Measurements from ENCODE around the gene SERTM1.
A peak's percentile ranks its signal among the peaks of the same experiment; 100 is the strongest.

Gene SERTM1

GRCh38 chr13:36710396-36710795, 36.6 kb downstream of the SERTM1 start:
- DNase-seq (ENCODE audit: low read depth) = no peak

DNA sequence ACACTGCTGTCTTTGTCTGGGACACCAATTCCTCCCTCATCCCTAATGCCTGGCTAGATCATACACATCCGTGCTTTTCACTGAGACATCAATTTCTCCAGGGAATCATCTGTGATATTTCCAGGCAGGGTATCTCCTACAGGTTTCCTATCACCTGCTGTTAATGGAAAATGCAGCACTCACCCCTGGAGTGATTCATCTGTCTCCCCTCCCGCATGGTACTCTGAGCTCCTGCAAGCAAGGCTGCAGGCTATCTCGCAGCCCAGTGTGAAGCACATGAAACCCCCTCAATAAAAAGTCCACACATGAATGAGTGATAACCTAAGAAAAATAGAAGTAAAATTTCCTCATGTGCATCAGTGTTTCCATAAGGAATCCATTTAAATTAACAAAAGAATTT, 38.5 kb downstream of the SERTM1 start:
- DNase-seq (ENCODE audit: low read depth) = no peak

DNA sequence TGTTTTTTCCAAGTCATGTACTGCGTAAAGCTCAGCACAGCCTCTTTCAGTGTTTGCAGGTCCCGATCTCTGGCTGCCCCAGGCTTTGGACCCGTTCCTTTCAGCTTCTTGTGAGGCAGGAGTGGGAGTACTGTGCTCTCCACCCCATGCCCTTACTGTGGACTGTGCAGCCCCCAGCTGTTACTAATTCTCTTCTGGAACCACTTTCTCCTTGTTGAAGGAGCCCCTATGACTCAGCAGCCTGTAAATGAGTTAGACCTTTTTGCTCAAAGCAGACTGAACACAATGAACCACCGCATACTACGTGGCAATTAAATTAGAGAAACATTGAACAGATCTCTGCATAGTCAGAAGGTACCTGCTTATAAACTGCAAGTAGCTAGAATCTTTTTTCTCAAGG, 39.0 kb downstream of the SERTM1 start:
- DNase-seq (ENCODE audit: low read depth) = peak; percentile 45

DNA sequence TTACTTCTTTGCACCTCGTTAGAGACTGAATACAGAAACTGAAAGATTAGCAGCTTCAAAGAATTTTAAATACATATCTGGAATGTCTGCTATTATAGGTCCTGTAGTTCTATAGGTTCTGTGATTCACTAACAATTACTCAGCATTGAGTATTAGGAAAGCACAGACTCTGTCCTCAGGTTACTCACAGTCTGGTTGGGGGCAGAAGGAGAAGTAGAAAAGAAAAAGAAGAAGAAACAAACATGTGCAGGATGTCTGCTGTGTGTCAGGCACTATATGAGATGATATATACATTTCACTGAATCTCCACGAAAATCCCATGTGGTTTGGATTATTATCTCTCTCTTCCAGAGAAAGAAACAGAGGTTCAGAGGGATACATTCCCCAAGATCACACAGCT, 40.1 kb downstream of the SERTM1 start:
- DNase-seq (ENCODE audit: low read depth) = no peak

DNA sequence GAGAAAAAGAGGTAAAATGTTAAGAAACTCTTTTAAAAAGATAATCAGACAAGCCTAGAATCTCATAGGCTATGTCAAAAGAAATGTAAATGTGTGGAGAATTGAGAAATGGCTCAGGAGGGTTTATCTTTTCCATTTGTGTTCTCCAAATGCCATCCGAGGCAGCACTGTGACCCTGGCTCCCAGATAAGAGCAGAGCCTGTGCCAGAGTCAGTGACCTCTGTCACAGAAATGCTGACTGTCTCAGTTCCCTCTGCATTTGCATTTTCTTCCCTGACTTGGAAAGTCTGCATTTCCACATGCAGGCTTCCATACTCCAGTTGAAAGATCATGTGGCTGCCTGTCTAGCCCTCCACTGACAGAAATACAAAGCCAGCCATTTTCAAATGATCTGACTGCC, 42.0 kb downstream of the SERTM1 start:
- DNase-seq (ENCODE audit: low read depth) = no peak

DNA sequence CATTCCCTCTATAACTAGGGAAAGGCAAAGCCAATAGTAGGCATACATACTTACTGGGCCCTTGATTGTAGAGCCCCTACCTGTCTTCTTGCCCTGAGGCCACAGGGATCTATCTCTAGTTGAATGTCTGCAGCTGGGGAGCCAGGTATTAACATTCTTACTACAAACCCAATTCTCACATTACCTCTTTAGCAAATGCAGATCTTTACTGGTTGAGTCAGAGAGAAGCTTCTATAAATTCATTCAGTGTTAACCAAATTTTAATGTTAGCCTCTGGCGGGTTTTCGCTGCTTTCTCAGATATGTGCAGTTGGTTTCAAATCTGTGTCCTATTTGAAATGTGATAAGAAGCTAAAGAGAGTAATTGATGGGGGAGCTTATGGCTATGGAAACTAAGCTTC, 43.2 kb downstream of the SERTM1 start:
- DNase-seq (ENCODE audit: low read depth) = no peak

- peak; percentile 39 for DNase-seq (ENCODE audit: low read depth)
Measured at GRCh38 chr13:36717966-36718545, 44.2 kb downstream of the SERTM1 start.

DNA sequence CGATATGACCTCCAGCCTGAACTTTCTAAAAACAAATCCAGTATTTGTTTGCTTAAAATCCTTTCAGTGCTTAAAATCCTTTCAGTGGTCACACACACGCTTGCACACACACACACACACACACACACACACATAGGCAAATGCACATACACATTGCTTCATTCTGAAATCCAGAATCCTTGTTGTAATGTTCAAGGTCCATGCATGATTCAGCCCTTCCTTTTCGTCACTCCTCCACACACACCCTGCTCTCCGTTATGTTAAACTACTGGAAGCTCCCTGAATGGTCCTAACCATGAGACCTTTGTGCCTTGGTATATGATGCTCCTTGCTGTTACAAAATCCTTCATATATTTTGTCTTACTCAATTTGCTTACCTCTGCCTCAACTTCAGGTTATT, 44.9 kb downstream of the SERTM1 start:
- no peak for DNase-seq (ENCODE audit: low read depth)

- DNase-seq (ENCODE audit: low read depth) = no peak
Measured at GRCh38 chr13:36724141-36724540, 50.3 kb downstream of the SERTM1 start.

DNA sequence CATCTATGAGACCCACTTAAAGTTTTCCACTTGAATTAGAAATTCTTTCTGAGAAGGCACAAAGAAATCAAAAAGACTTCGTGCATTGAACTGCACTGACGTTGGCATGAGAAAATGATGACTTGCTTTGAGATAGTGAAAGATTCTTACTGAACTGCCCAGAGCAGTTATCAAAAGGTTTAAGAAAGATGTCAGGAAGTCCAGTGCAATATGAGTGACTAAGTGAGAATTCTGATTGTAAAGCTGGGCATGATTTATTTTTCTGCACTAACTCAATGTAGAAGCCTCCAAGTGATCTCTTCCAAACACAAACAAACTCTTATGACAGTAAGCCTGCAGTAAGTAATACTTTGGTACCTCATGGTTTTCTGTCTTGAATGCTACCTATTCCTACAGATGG, 52.1 kb downstream of the SERTM1 start:
- DNase-seq (ENCODE audit: low read depth) = no peak

- no peak for DNase-seq (ENCODE audit: low read depth)
Measured at GRCh38 chr13:36728006-36728405, 54.2 kb downstream of the SERTM1 start.

GRCh38 chr13:36736119-36736726, 62.4 kb downstream of the SERTM1 start:
- DNase-seq (ENCODE audit: low read depth) = peak; percentile 38

DNA sequence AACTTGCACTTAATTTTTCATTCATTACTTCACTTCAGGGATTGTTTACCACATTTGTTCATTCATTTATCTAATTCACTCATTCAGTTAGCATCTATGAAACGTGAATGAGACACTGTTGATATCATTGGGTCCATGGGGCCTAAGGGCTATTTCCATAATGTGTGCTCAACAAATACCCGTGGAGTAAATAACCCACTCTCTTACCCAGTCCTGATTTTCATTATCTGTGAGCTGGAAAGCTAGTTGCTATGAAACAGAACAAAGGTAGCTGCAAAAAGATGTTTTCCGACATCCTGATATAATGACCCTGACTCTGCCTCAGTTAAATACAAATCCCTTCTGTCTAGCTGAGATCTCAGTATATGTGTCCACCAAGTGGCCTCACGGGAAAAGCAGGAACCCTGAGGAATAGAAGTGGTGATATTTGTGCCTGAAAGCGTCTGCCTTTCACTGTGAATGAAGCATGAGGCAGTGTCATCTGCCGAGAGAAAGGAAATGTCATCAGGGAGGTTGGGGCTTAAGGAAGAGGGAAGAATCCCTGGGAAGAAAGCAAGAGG, 63.8 kb downstream of the SERTM1 start:
- no peak for DNase-seq (ENCODE audit: low read depth)

DNA sequence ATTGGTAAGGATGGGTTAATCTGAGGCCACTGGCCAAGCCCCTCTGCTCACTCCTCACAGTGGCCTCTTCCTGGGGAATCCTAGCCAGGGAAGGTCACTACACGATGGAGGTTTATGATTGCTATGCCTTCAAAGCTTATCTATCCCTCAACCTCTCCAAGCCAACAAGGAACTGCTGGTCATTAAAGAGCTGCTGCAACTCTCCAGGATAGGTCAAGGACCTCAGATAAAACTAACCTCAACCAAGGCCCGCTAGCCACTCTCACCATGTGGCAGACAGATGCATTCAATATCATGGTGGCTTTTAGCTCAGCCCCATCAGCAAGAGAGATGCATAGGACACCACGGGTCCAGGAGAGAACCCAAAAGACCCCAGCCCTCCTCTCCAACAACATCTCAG, 71.6 kb downstream of the SERTM1 start:
- no peak for DNase-seq (ENCODE audit: low read depth)

GRCh38 chr13:36746051-36746450, 72.2 kb downstream of the SERTM1 start:
- DNase-seq (ENCODE audit: low read depth) = no peak
